CD4-positive, alpha-beta T cell (primary cell): ENCODE results near the gene THRB. TPM values are rescaled to one million over a fixed set of nuclear protein-coding genes. Genes with fewer than 3 reads are reported as not detected.

Source experiments
- ATAC-seq: fragments of 200-7000 bp; cut with Tn5 transposase; one replicate; pipeline ENCODE4 v1.10.0; 2022; ENCODE audit warnings: mild to moderate bottlenecking; ENCODE audit not compliant: poor library complexity
- CTCF ChIA-PET: fragments of 350-600 bp; sonication (Branson Sonifier 250); formaldehyde crosslinking; loops from one replicate; lab custom pipeline; 2021; ENCODE audit warnings: antibody characterized with exemption, inconsistent platforms; lab: Charles Lee
- POLR2A ChIA-PET: fragments of 350-600 bp; sonication (Branson Sonifier 250); formaldehyde crosslinking; loops from one replicate; lab custom pipeline; 2021; ENCODE audit warnings: antibody characterized with exemption, inconsistent platforms; lab: Charles Lee
- DNase-seq, 14 experiments: peaks; one replicate each; pipeline ENCODE4 v3.0.0-alpha.2; 2013 to 2020; ENCODE audit warnings: mixed read lengths in 2 of 14
- H3K27ac ChIP-seq, 2 donors: one replicate each; pipeline versions ENCODE4 v1.5.1 to v1.7.0; 2013; ENCODE audit warnings: low read length in 2 of 2, low read depth in 1 of 2, mild to moderate bottlenecking in 1 of 2
- H3K27me3 ChIP-seq, 2 experiments: 1 replicate in 1 of 2; 2 replicates in 1 of 2; pipeline versions ENCODE4 v1.6.1 to v1.7.0; 2013; ENCODE audit warnings: low read length in 2 of 2, control low read depth in 1 of 2, mild to moderate bottlenecking in 1 of 2, moderate library complexity in 1 of 2; ENCODE audit not compliant: insufficient read depth in 2 of 2, control insufficient read depth in 1 of 2
- H3K36me3 ChIP-seq: one replicate; pipeline ENCODE4 v1.6.1; 2013; ENCODE audit warnings: low read length, control low read depth; ENCODE audit not compliant: insufficient read depth
- H3K4me1 ChIP-seq: one replicate; pipeline ENCODE4 v1.6.1; 2013; ENCODE audit warnings: low read length, control low read depth; ENCODE audit not compliant: insufficient read depth
- H3K4me3 ChIP-seq: one replicate; pipeline ENCODE4 v1.5.1; 2013; ENCODE audit warnings: mild to moderate bottlenecking, low read length, moderate library complexity
- H3K9me3 ChIP-seq, 2 experiments: 1 replicate in 1 of 2; 2 replicates in 1 of 2; pipeline versions ENCODE4 v1.6.1 to v1.7.0; 2013; ENCODE audit warnings: low read length in 2 of 2, mild to moderate bottlenecking in 2 of 2, control low read depth in 1 of 2, moderate library complexity in 1 of 2; ENCODE audit not compliant: control insufficient read depth in 1 of 2, insufficient read depth in 1 of 2
- H3K27ac Mint-ChIP-seq: one replicate; pipeline ENCODE4 v1.8.0; 2020; ENCODE audit warnings: mixed read lengths
- H3K27me3 Mint-ChIP-seq: one replicate; pipeline ENCODE4 v1.8.0; 2021; ENCODE audit warnings: mixed read lengths
- H3K36me3 Mint-ChIP-seq: one replicate; pipeline ENCODE4 v1.8.0; 2021; ENCODE audit warnings: low read depth, mixed read lengths
- H3K4me1 Mint-ChIP-seq: one replicate; pipeline ENCODE4 v1.8.0; 2021; ENCODE audit warnings: low read depth, mixed read lengths
- H3K4me3 Mint-ChIP-seq: one replicate; pipeline ENCODE4 v1.8.0; 2020; ENCODE audit warnings: mild to moderate bottlenecking, mixed read lengths
- H3K9me3 Mint-ChIP-seq: one replicate; pipeline ENCODE4 v1.8.0; 2020; ENCODE audit warnings: mixed read lengths
- CTCF ChIP-seq: fragments of 200-600 bp; IDR thresholded peaks from one replicate; pipeline ENCODE4 v1.8.0; 2022; ENCODE audit warnings: antibody characterized with exemption, mild to moderate bottlenecking
- intact Hi-C, 2 experiments: fragments of 100-400 bp; cut with DNase I in 1 of 2; cut with micrococcal nuclease in 1 of 2; formaldehyde crosslinking; loops; one replicate each; pipeline versions ENCODE4 v1.15.1 to v1.9.0; 2023 to 2025; cut with DNase I, micrococcal nuclease
- total RNA-seq, 174 experiments: library from RNA in 2 of 174; stranded (reverse) in 2 of 174; gene quantifications; one replicate each; pipeline ENCODE4 v1.2.3 and lab custom pipeline; 2021 to 2026

The THRB gene
- total RNA-seq, 2 experiments from 2014 or later = not detected

DNA sequence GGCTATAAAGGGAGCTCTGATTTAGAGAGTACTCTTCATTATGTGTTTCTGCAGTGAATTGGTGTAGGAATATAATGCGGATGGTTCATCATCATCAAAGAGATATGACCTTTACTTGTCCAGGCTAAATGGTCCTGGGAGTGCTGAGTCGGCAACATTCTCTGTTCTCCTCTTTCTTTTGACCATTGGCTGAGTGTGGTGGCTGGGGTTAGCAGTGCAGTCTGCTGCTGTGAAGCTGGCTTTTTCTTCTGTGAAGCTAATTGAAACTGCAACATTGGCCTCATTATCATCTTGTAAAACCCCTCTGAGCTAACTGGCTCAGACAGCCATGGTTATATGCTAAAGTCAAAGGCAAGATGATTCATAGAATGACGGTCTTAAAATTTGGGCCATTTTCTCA, 83.8 kb downstream of the THRB start:
- TF ChIP-seq CTCF = no peak
- intact Hi-C loops = no loop called here
- DNase-seq = no peak
- Mint-ChIP-seq H3K36me3 (no peaks in the 10 kb centered on the region), H3K27ac (no peak overlapping the region), H3K9me3 (peaks cover 1% of the 10 kb centered on the region), H3K27me3 (no peaks in the 10 kb centered on the region), H3K4me1 (no peaks in the 10 kb centered on the region), H3K4me3 (no peak overlapping the region)
- no peak overlapping the region for H3K27ac ChIP-seq
- ATAC-seq = no peak
- no peaks in the 10 kb centered on the region for H3K36me3 ChIP-seq
- no peak overlapping the region for H3K4me3 ChIP-seq
- ChIA-PET POLR2A (no interaction called here), CTCF (no interaction called here)
- H3K27me3 ChIP-seq = no peaks in the 10 kb centered on the region
- no peaks in the 10 kb centered on the region for H3K4me1 ChIP-seq
- H3K9me3 ChIP-seq = no peaks in the 10 kb centered on the region

DNA sequence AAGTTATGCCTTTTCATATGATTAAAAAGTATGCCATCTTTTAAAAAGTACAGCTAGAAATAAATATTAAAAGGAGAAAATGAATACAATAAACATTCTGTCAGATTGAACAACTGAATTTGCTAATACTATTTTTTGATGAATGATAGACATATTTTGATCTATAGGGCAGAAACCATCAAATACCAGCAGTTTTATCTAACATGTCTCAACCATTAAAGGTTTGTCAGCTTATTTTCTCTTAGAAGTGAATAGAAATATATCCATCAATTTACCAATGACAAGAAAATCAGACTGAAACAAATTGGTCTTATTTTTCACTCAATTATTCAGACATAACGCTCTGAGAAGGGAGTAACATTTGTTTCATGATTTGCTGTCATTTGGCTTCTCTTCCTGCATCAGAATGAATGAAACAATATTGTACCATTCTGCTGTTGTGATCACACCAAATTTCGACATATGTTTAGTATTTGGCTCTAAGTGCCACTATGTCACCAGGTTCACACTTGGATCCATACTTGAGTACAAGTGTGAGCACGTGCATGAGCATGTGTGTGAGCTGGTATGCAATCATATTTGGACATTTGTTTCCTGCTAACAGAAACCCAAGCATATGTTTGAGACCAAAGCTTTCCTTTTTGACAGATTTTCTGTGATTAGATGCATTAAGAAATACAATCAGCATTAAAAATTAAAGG, 86.5 kb downstream of the THRB start:
- no peak for TF ChIP-seq CTCF
- POLR2A ChIA-PET = no interaction called here
- no peak for ATAC-seq

GRCh38 chr3:24406900-24407299, 87.8 kb downstream of the THRB start:
- Mint-ChIP-seq H3K27ac (no peak overlapping the region), H3K4me1 (no peaks in the 10 kb centered on the region), H3K9me3 (no peaks in the 10 kb centered on the region), H3K36me3 (no peaks in the 10 kb centered on the region), H3K4me3 (no peak overlapping the region), H3K27me3 (no peaks in the 10 kb centered on the region)
- H3K4me1 ChIP-seq = no peaks in the 10 kb centered on the region
- H3K27me3 ChIP-seq = no peaks in the 10 kb centered on the region
- no peak overlapping the region for H3K4me3 ChIP-seq
- POLR2A ChIA-PET = no interaction called here
- ATAC-seq = no peak
- no peak for TF ChIP-seq CTCF
- no peak for DNase-seq
- no peaks in the 10 kb centered on the region for H3K9me3 ChIP-seq
- H3K36me3 ChIP-seq = no peaks in the 10 kb centered on the region
- intact Hi-C loops = no loop called here
- no peak overlapping the region for H3K27ac ChIP-seq
- CTCF ChIA-PET = no interaction called here

More for the DNA sequence above, 86.5 kb downstream of the THRB start:
- no peak overlapping the region for H3K4me3 ChIP-seq
- H3K4me1 ChIP-seq = no peaks in the 10 kb centered on the region
- Mint-ChIP-seq H3K4me3 (no peak overlapping the region), H3K4me1 (no peaks in the 10 kb centered on the region), H3K36me3 (no peaks in the 10 kb centered on the region), H3K27ac (no peak overlapping the region), H3K27me3 (no peaks in the 10 kb centered on the region), H3K9me3 (peaks cover 1% of the 10 kb centered on the region)
- H3K27ac ChIP-seq = no peak overlapping the region
- DNase-seq = no peak
- H3K27me3 ChIP-seq = no peaks in the 10 kb centered on the region
- no peaks in the 10 kb centered on the region for H3K9me3 ChIP-seq
- CTCF ChIA-PET = no interaction called here
- no peaks in the 10 kb centered on the region for H3K36me3 ChIP-seq
- intact Hi-C loops = no loop called here
